SH-SY5Y (cell line): Measurements from ENCODE around the gene DACT1.

Source experiments
- GATA2 ChIP-seq: IDR thresholded peaks from 2 replicates; pipeline ENCODE4 v1.6.1; 2011; ENCODE audit warnings: mild to moderate bottlenecking, low read depth, low read length
- GATA3 ChIP-seq: IDR thresholded peaks from 2 replicates; pipeline ENCODE4 v1.6.1; 2011; ENCODE audit warnings: low read depth, mild to moderate bottlenecking, low read length, moderate library complexity

DNA sequence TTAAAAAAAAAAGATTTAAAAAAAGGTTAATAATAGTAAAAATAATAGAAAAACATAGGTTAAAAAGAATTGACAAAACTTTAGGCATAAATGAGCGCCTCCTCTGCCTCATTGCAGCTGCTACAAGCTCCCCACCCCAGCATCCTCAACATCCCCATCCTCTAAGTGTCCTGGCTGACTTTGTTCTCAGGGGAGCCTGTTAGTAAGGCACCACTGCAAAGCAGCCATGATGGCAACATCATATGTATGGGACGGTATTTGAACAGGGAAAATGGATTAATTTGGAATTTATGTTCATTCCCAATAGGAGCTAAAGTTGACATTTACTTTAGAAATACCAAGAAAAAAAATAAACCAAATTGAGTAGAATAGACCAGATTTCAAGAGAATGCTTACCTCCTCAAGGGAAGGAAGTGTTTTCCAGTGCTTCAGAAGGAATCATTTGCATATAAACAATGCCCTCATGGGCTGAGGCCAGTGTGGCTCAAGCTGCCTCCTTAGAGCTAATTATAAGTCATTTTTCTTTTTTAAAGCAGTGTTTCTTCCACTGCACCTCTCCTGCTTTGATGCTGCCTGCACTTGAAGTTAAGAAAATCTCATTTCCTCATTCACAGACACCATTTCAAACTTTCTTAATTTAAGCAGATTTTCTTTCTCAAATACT lies 59.6 kb downstream of the DACT1 start:
- TF ChIP-seq GATA2 (no peak), GATA3 (no peak)
